Neural progenitor cell (in vitro differentiated cells): ENCODE data around the gene CREB5. TPM values are rescaled to one million over a fixed set of nuclear protein-coding genes. Genes with fewer than 3 reads are reported as not detected.

Source experiments
- DNase-seq: peaks from one replicate; pipeline ENCODE4 v3.0.0-alpha.2; 2016; ENCODE audit warnings: low spot score
- H2AFZ ChIP-seq: fragments of 200-600 bp; sonication (generic); replicated peaks from 2 replicates; pipeline ENCODE4 v1.6.1; 2016; ENCODE audit warnings: antibody characterized with exemption
- H3F3A ChIP-seq: fragments of 200-600 bp; sonication (generic); 2 replicates; pipeline ENCODE4 v1.6.1; 2016; ENCODE audit warnings: antibody characterized with exemption, low read depth
- H3K27ac ChIP-seq: fragments of 200-600 bp; sonication (generic); 2 replicates; pipeline ENCODE4 v1.5.1; 2016; ENCODE audit warnings: mild to moderate bottlenecking
- H3K27me3 ChIP-seq: fragments of 200-600 bp; sonication (generic); 2 replicates; pipeline ENCODE4 v1.6.1; 2016; ENCODE audit warnings: mild to moderate bottlenecking, moderate library complexity
- H3K36me3 ChIP-seq: fragments of 200-600 bp; sonication (generic); 2 replicates; pipeline ENCODE4 v1.5.1; 2016
- H3K4me1 ChIP-seq: fragments of 200-600 bp; sonication (generic); 2 replicates; pipeline ENCODE4 v1.6.1; 2016; ENCODE audit warnings: mixed run types
- H3K4me2 ChIP-seq: fragments of 200-600 bp; sonication (generic); 2 replicates; pipeline ENCODE4 v1.6.1; 2016
- H3K4me3 ChIP-seq: fragments of 200-600 bp; sonication (generic); 2 replicates; pipeline ENCODE4 v1.5.1; 2016
- H3K79me2 ChIP-seq: fragments of 200-600 bp; sonication (generic); 2 replicates; pipeline ENCODE4 v1.6.1; 2016; ENCODE audit warnings: low read depth
- H3K9ac ChIP-seq: fragments of 200-600 bp; sonication (generic); 2 replicates; pipeline ENCODE4 v1.6.1; 2016
- H3K9me3 ChIP-seq: fragments of 200-600 bp; sonication (generic); 2 replicates; pipeline ENCODE4 v1.5.1; 2016; ENCODE audit warnings: low read depth
- H4K20me1 ChIP-seq: fragments of 200-600 bp; sonication (generic); 2 replicates; pipeline ENCODE4 v1.6.1; 2016; ENCODE audit warnings: low read depth
- H3K27ac Mint-ChIP-seq: 3 replicates; pipeline ENCODE4 v1.8.0; 2021; ENCODE audit warnings: mixed read lengths
- H3K27me3 Mint-ChIP-seq: 2 replicates; pipeline ENCODE4 v1.8.0; 2022; ENCODE audit warnings: low read depth, mild to moderate bottlenecking, inconsistent platforms, moderate library complexity, mixed read lengths; ENCODE audit not compliant: insufficient read depth
- H3K36me3 Mint-ChIP-seq: 3 replicates; pipeline ENCODE4 v1.8.0; 2021; ENCODE audit warnings: mixed read lengths
- H3K4me1 Mint-ChIP-seq: 3 replicates; pipeline ENCODE4 v1.8.0; 2021; ENCODE audit warnings: mixed read lengths
- H3K4me3 Mint-ChIP-seq: 3 replicates; pipeline ENCODE4 v1.8.0; 2021; ENCODE audit warnings: mild to moderate bottlenecking, moderate library complexity, mixed read lengths
- H3K9me3 Mint-ChIP-seq: 3 replicates; pipeline ENCODE4 v1.8.0; 2020; ENCODE audit warnings: mixed read lengths
- CTCF ChIP-seq: fragments of 200-600 bp; sonication (generic); IDR thresholded peaks from 2 replicates; pipeline ENCODE4 v1.5.1; 2017; ENCODE audit warnings: antibody characterized with exemption, mild to moderate bottlenecking
- EZH2 ChIP-seq: fragments of 200-600 bp; sonication (generic); IDR thresholded peaks from 2 replicates; pipeline ENCODE4 v1.6.1; 2017; ENCODE audit warnings: antibody characterized with exemption, mild to moderate bottlenecking, moderate library complexity
- EZH2phosphoT487 ChIP-seq: fragments of 200-600 bp; sonication (generic); IDR thresholded peaks from 2 replicates; pipeline ENCODE4 v1.6.1; 2017; ENCODE audit warnings: antibody characterized with exemption
- total RNA-seq: library from RNA; depleted of rRNA; stranded (reverse); fragments of >200 nt; gene quantifications from 2 replicates; pipeline ENCODE4 v1.2.3, GENCODE V29; 2015; ENCODE audit warnings: low replicate concordance

Gene CREB5
- total RNA-seq, 1 donor from 2014 or later, result 1.2 TPM

- Histone ChIP-seq H3K36me3 (no peaks in the 10 kb centered on the region), H2AFZ (no peak overlapping the region), H3K4me3 (no peak overlapping the region), H3F3A (no peaks in the 10 kb centered on the region), H4K20me1 (no peaks in the 10 kb centered on the region), H3K27me3 (peaks cover 24% of the 10 kb centered on the region), H3K4me2 (no peak overlapping the region), H3K9ac (no peak overlapping the region), H3K27ac (no peak overlapping the region), H3K79me2 (no peaks in the 10 kb centered on the region), H3K4me1 (peaks cover 17% of the 10 kb centered on the region), H3K9me3 (no peaks in the 10 kb centered on the region)
- no peaks in the 10 kb centered on the region for H3K36me3 Mint-ChIP-seq
- H3K9me3 Mint-ChIP-seq, result no peaks in the 10 kb centered on the region
- no peak overlapping the region for H3K4me3 Mint-ChIP-seq
- H3K27me3 Mint-ChIP-seq, result no peaks in the 10 kb centered on the region
- TF ChIP-seq EZH2phosphoT487, result no peak
- no peak for TF ChIP-seq EZH2
- TF ChIP-seq CTCF, result no peak
- no peak overlapping the region for H3K27ac Mint-ChIP-seq
- DNase-seq, result no peak
- peaks cover 18% of the 10 kb centered on the region for H3K4me1 Mint-ChIP-seq
Measured at GRCh38 chr7:28848906-28849305, 436.6 kb downstream of the CREB5 start.

- Mint-ChIP-seq H3K27ac (no peak overlapping the region), H3K9me3 (no peaks in the 10 kb centered on the region), H3K4me3 (no peak overlapping the region), H3K27me3 (peaks cover 2% of the 10 kb centered on the region), H3K36me3 (no peaks in the 10 kb centered on the region), H3K4me1 (peaks cover 17% of the 10 kb centered on the region)
- Histone ChIP-seq H3K9me3 (no peaks in the 10 kb centered on the region), H3K9ac (no peak overlapping the region), H3F3A (no peaks in the 10 kb centered on the region), H2AFZ (no peak overlapping the region), H3K27me3 (peaks cover 24% of the 10 kb centered on the region), H3K27ac (no peak overlapping the region), H3K79me2 (no peaks in the 10 kb centered on the region), H3K4me2 (no peak overlapping the region), H3K36me3 (no peaks in the 10 kb centered on the region), H3K4me3 (no peak overlapping the region), H3K4me1 (peaks cover 9% of the 10 kb centered on the region), H4K20me1 (no peaks in the 10 kb centered on the region)
- TF ChIP-seq EZH2phosphoT487 (no peak), EZH2 (no peak), CTCF (no peak)
- no peak for DNase-seq
Measured at GRCh38 chr7:28850699-28851098, 438.4 kb downstream of the CREB5 start.

- no peak for DNase-seq
- Histone ChIP-seq H3K27me3 (peaks cover 24% of the 10 kb centered on the region), H3K9me3 (no peaks in the 10 kb centered on the region), H3K36me3 (no peaks in the 10 kb centered on the region), H3K9ac (no peak overlapping the region), H3F3A (no peaks in the 10 kb centered on the region), H4K20me1 (no peaks in the 10 kb centered on the region), H2AFZ (peak overlapping the region; percentile 97), H3K4me2 (peak overlapping the region; percentile 82), H3K4me1 (peaks cover 9% of the 10 kb centered on the region), H3K4me3 (peak overlapping the region; percentile 60), H3K27ac (no peak overlapping the region), H3K79me2 (no peaks in the 10 kb centered on the region)
- Mint-ChIP-seq H3K27ac (no peak overlapping the region), H3K9me3 (no peaks in the 10 kb centered on the region), H3K4me1 (peaks cover 17% of the 10 kb centered on the region), H3K36me3 (no peaks in the 10 kb centered on the region), H3K27me3 (peaks cover 2% of the 10 kb centered on the region), H3K4me3 (peak overlapping the region; percentile 84)
- no peak for TF ChIP-seq EZH2
- no peak for TF ChIP-seq EZH2phosphoT487
- TF ChIP-seq CTCF, result no peak
Measured at GRCh38 chr7:28853150-28853549, 440.8 kb downstream of the CREB5 start.
